ENCODE data around the gene POLR2C.

GRCh38 chr16:57510016-57510871, 47.8 kb downstream of the POLR2C start:
- no peak for TF ChIP-seq POLR2A (IDR thresholded peaks at IDR 0.05)
- no peak for TF ChIP-seq CTCF (IDR thresholded peaks at IDR 0.05)
- no peak for TF ChIP-seq EP300 (IDR thresholded peaks at IDR 0.05)
